GM18858 (cell line): ENCODE data around the gene EEF1B2.
"Not testable (repeated sequence)": the region's sequence is repeated elsewhere in the genome, so short reads cannot be mapped to it uniquely, and the experiment has no call there.

ENCODE experiments used
- ATAC-seq: cut with Tn5 transposase; IDR thresholded peaks from one replicate; pipeline ENCODE4 v1.9.1; 2021; ENCODE audit not compliant: unreplicated experiment

Gene EEF1B2

DNA sequence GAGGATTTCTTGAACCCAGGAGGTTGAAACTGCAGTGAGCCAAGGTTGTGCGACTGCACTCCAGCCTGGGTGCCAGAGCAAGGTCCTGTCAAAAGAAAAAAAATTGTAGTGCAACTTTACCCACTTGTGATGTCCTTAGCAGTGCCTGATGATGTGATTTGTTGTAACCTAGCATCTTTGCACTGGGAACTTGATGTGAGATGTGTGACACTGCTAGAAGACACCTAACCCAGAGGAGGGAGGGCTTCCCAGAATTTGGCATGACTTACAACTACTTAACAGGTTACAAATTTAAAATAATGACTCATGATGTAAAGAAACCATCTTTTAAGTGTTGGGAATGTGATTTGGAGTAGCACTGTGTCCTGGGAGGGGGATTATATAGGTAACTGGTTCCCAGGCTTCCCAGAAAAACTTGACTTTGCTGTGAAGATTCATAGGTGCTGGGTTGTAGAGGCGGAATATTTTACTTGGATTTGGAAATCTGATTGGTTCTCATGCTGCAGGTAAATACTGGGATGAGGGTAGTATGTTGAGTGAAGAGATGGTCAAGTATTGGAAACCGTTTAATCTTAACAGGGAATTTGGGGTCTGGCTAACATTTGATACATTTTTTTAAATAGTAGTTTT, 3.7 kb downstream of the EEF1B2 start:
- ATAC-seq = no peak

DNA sequence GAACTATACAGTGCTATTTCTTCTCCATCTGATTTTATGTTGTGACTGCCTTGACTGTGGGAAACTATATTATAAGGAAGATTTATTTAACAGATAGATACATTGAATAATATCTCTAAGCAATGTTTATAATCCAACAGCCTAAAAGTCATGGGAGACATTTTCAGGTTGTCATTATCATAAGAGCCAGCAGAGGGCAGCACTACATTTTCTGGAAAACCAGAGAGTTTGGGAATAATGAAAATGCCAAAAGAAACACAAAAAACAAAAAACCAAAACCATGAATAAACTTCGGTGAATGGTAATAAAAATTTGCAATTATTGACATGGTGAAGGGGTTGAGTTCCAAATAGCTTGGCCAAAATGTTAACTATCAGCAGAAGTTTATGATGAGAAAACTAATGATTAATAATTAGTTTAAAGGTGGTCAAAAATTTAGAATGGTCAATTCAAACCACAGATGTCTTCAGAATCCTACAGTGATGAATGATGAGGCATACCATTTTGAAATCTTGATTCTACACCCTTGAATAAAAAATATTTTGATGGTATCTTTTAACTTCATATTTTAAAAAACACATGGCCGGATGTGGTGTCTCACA, 4.7 kb downstream of the EEF1B2 start:
- ATAC-seq = no peak

DNA sequence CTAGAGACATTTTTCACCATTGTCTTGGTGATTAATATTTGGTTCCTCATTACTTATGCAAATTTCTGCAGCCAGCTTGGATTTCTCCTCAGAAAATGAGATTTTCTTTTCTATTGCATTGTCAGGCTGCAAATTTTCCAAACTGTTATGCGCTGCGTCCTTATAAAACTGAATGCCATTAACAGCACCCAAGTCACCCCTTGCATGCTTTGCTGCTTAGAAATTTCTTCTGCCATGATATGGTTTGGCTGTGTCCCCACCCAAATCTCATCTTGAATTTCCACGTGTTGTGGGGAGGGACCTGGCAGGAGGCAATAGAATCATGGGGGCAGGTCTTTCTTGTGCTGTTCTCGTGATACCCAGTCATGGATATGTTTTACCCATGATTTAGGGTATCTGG, 8.5 kb downstream of the EEF1B2 start:
- not testable (repeated sequence) for ATAC-seq

DNA sequence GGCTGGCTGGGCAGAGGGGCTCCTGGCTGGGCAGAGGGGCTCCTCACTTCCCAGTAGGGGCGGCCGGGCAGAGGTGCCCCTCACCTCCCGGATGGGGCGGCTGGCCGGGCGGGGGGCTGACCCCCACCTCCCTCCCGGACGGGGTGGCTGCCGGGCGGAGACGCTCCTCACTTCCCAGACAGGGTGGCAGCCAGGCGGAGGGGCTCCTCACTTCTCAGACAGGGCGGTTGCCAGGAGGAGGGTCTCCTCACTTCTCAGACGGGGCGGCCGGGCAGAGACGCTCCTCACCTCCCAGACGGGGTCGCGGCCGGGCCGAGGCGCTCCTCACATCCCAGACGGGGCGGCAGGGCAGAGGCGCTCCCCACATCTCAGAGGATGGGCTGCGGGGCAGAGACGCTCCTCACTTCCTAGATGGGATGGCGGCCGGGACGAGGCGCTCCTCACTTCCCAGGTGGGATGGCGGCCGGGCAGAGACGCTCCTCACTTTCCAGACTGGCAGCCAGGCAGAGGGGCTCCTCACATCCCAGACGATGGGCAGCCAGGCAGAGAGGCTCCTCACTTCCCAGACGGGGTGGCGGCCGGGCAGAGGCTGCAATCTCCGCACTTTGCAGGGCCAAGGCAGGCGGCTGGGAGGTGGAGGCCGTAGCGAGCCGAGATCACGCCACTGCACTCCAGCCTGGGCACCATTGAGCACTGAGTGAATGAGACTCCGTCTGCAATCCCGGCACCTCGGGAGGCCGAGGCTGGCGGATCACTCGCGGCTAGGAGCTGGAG, 12.1 kb downstream of the EEF1B2 start:
- not testable (repeated sequence) for ATAC-seq

DNA sequence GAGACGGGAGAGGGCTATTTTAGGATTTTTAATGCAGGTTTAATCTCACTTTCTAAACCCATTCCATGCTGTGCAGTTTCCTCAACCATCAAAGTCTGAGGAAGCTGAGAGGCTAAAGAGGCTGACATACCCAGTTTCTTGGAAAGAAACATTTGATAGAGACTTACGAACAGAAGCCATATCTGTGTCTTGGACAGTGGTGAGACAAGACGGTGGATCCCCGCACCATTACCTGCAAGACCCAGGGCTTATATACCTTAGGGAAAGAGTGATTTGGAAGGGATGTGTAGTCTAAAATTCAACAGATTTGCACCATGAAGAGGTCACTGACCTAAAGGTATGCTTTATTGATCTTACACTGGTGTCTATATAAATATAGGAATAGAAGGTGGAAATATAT, 13.5 kb downstream of the EEF1B2 start:
- no peak for ATAC-seq

DNA sequence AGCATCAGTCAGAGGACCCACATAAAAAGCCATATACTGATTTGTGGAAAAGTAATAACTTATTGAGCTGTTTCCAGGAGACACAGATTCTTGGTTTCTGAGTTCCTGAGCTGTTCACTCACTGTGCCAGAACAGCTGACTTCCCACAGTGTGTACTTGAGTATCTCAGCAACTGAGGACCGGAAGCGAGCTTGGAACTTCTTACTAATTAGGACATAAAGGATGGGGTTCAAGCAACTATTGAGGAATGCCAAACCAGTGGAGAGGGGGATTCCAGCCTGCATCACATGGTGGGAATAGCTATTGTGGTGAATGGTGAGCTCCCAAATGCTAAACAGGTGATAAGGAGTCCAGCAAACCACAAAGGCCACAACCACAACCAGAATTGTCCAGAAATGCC, 16.4 kb downstream of the EEF1B2 start:
- no peak for ATAC-seq

DNA sequence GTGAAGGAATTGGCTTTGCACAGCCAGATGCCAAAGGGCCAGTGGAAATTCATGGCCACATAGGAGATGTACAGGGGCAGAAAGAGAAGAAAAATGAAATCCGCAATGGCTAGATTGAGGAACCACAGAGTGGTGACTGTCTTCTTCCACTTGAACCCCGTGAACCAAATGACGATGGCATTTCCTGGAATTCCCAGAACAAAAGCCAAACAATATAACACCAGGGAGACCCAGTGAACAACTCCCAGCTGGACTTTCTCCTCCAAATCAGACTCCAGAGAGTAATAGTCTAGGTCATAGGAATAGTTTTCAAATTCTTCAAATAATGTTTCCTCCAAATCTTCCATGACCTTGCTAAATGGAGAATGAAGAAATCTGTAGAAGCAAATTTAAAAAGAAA, 17.2 kb downstream of the EEF1B2 start:
- ATAC-seq = no peak

DNA sequence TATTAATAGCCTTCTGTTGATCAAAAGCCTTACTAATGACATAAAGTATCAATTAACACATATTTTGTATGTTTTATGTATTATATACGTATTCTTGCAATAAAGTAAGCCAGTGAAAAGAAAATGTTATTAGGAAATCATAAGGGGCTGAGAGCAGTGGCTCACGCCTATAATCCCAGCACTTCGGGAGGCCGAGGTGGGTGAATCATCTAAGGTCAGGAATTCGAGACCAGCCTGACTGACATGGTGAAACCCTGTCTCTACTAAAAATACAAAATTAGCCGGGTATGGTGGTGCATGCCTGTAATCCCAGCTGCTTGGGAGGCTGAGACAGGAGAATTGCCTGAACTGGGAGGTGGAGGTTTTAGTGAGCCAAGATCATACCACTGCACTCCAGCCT, 21.8 kb downstream of the EEF1B2 start:
- not testable (repeated sequence) for ATAC-seq

DNA sequence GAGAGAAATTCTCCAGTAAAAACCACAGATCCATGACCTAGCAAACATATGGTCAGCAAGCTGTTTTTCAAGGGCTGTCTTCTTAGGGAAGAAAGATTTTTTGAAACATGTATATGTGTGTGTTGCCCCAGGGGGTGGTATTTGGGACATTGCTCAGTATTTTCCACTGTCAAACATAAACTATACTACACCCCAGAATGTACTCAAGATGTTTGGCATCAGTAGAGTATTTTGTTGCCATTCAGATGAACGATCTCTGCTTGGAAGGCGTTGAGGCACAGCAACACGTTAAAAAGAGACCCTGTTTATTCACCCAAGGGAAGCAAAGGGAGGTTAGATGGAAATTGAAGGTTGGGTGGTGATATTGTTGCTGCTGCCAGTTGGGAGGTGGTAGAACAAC, 30.0 kb downstream of the EEF1B2 start:
- ATAC-seq = no peak

DNA sequence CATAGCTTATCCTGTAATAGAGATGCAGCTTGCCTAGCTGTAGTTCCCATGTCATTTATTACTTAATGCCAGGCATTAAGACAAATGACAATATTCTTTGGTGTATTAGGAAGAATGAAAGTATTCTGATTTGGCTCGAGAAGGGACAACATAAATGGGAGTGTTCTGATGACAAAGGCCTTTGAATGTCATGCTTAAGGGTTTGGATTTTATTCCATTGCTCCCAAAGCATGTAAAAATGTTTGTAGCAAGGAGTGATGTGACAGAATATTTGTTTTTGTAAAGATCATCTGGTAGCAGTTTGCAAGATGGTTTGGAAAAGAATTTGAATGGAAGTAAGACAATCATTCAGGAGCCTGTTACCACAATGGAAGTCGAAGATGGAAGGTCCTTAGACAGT, 30.4 kb downstream of the EEF1B2 start:
- no peak for ATAC-seq

DNA sequence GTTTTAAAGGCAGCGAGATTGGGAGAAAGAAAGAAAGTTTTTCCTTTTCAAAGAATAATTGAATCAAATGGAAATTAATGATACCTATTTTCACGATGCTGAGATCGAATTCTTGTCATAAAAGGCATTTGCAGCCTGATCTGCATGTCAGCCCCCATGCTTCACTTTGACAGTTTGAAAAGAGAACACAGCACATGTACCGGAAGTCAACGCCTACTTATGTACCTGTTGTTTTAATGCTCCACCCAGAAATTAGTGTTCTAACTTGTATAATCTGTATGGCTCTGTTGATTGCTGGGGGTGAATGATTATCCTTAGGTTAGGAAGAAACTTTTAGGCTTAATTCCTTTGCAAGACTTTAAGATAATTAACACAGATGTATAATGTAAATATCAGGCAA, 31.0 kb downstream of the EEF1B2 start:
- no peak for ATAC-seq

DNA sequence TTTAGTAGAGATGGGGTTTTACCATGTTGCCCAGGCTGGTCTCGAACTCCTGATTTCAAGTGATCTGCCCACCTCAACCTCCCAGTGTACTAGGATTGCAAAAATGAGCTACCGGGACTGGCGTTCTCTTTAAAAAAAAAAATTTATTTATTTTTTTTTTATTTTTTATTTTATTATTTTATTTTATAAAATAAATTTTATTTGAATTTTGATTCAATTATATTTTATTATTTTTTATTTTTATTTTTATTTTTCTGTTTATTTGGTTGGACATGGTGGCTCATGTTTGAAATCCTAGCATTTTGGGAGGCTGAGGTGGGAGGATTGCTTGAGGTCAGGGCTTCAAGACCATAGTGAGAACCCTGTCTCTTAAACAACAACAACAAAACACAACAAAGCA, 32.5 kb downstream of the EEF1B2 start:
- ATAC-seq = no peak

DNA sequence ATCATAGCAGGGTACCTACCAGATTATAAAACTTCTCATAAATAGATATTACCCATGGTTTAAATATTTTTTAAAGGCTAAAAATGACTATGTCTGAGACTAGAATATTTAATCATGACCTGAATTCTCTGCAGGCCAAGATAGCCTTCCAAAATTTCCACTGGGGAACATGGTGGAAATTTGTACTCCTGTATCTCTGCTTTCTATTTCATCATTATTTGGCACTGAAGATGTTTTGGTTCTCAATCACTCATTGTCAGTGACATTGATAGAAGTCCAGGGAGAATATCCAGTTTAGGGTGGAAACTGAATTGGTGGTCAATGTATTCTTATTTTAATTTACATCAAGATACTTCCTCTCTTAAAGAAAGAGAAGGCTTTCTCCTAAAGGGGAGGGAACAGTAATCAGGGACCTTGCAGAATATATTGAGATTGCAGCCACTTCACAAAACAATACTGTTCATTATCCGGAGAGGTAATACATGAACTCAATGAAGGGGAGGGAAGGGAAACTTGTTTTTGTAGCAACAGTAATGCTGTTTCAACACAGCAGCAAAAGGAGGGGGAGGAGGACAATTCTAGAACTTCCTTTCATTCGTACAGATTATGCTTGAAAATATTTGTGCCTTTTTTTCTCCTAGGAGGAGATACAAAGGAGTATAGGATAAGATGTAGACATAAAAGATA, 34.1 kb downstream of the EEF1B2 start:
- ATAC-seq = no peak

DNA sequence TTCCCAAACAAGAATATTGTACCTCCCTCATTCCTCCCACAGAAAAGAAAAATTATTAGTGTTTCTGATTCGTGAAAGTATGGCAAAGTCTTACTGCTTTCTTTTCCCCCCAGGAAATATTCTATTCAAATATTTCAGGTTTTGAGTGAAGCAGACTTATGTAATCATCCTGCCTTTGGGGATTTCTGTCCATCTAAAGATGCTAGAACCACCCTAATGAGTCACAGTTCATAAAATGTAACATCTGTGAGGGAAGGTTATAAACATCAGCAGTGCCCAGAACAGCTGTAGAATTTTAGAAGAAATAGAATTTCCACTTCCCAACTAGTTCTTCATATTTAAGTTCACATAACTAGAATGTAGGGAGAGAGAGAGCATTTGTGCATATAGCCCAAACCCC, 39.0 kb downstream of the EEF1B2 start:
- no peak for ATAC-seq

DNA sequence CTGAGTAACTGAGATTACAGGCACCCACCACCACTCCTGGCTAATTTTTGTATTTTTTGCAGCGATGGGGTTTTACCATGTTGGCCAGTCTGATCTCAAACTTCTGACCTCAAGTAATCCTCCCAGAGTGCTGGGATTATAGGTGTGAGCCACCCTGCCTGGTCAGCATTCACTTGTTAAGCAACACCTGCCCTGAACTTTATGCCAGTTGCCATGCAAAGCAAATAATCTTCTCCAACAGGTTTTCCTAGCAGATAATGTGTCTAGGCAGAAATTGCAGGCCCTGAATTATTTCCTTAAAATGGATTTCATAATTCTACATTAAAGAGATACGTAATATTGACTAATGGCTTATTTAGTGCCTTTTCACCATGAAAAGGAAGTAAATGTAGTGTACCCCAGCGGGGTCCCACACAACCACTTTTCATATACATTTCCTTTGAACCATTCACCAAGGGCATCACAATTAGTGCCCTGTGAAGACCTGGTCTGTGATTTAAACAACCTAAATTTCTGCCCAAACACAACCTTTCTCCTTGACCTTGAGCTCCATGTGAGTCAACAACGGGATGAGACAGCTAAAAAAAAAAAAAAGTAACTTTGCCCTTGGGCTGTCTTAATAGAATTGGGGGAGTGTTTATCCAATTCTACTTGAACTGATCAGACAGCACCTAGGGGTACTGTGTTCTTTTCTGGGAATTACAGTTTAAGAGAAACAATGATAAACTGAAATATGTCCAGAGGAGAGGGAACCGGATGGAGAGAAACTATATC, 41.6 kb downstream of the EEF1B2 start:
- ATAC-seq = no peak

DNA sequence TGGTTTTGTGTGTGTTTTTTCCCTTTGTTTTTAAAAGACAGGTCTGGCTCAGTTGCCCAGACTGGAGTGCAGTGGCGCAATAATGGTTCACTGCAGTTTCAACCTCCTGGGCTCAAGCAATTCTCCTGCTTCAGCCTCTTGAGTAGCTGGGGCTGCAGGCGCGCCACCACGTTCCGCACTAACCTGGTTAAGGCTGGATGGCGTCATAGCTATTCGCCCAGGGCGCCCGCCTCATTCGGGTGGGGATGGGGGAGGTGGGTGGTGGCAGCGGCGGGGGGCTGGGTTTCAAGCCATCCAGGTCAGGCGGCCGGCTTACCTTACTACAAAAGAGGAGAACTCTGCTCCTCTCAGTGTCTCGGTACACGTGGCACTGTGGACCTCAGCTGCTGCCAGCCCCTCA, 42.8 kb downstream of the EEF1B2 start:
- no peak for ATAC-seq

DNA sequence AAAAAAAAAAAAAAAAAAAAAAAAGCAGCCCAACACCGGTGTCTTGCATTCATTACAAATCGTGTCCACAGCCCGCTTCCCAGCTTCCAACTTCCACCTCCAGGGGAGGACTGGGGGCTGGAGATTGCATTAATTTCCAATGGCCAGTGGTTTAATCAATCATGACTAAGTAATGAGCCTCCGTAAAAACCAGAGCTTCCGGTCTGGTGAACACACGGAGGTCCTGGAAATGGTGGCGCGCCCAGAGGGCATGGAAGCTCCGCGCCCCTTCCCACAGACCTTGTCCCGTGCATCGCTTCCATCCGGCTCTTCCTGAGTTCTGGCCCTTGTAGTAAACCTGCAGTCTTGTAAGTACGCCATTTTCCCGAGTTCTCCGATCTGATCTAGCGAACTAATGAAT, 43.6 kb downstream of the EEF1B2 start:
- ATAC-seq = no peak

DNA sequence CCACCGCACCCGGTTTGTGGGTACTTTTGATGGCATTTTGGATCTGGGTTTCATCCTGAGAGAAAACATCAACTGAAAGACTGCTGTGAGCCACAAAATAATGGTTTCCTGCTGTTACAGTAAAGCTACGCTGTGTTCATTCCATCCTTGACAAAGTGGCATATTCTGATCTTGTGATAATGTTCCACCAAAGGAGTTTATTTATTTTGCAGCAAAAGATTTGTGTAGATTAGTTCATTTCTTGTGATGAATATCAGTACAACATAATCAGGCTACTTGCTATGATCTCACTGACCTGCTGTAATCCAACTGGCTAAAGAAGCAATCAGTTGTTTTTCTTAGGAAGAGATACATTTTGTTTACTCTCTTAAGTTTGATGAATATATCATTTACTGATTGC, 45.0 kb downstream of the EEF1B2 start:
- no peak for ATAC-seq

DNA sequence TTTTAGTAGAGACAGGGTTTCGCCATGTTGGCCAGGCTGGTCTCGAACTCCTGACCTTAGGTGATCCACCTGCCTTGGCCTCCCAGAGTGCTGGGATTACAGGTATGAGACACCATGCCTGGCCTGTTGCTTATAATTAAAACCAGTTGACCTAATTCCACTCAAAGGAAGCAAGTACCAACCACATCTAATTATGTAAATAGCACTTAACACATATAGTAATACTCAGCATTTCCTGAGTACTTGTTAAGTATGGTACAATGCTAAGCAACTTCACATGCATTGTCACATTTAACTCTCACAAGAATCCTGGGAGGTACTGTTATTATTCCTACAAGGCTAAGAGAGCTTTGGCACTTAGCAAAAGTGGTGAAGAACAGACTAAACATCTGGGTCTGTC, 47.6 kb downstream of the EEF1B2 start:
- ATAC-seq = not testable (repeated sequence)

DNA sequence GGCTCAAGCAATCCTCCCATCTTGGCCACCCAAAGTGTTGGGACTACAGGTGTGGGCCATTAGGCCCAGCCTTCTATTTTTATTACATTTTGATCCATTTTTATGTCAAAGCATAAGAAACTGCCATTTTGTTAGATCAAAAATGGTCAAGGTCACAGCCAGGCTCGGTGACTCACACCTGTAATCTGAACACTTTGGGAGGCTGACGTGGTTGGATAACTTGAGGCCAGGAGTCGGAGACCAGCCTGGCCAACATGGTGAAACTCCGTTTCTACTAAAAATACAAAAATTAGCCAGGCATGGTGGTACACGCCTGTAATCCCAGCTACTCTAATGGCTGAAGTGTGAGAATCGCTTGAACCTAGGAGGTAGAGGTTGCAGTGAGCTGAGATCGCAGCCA, 49.2 kb downstream of the EEF1B2 start:
- ATAC-seq = no peak

DNA sequence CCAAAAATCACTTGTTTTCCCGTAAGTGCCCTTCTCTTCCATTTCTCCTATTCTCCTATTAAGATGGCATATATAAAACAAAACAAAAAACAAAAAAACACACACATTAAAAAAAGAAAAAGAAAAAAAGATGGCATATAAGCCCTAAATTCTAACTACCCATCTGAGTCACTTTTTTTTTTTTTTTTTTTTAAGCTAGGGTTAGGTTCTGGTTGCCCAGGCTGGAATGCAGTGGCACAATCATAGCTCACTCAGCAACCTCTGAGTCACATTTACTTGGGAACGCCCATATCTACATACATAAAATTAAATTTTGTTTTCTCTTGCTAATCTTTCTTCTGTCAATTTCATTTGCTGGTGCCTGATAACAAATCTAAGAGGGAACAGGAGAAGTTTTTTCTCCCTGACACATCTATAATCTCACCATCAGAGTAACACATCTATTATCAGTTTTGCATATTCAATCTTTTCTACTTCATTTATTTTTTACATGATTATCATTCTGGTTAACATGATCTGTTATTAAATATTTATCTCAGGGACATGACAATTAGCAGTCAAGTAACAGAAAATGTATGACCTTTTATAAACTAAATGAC, 52.1 kb downstream of the EEF1B2 start:
- no peak for ATAC-seq
